ENCODE data around the gene SBNO2. TPM values are rescaled to one million over a fixed set of nuclear protein-coding genes. Genes with fewer than 3 reads are reported as not detected.
"Not testable (repeated sequence)": the region's sequence is repeated elsewhere in the genome, so short reads cannot be mapped to it uniquely, and the experiment has no call there.

The SBNO2 gene
- polyA plus RNA-seq, 3 donors = 14.9 to 23.6 (median 18.3) TPM

- no peak for DNase-seq (ENCODE audit: extremely low read depth in 1 of 11, low read depth in 9 of 11, low spot score in 4 of 11)
Observed at GRCh38 chr19:1115646-1116420, 58.2 kb downstream of the SBNO2 start.

GRCh38 chr19:1114728-1115127, 59.3 kb downstream of the SBNO2 start:
- DNase-seq (ENCODE audit: extremely low read depth in 1 of 11, low read depth in 9 of 11, low spot score in 4 of 11) = not testable (repeated sequence)

- no peak for DNase-seq (ENCODE audit: extremely low read depth in 1 of 11, low read depth in 9 of 11, low spot score in 4 of 11)
Observed at GRCh38 chr19:1113986-1114483, 60.0 kb downstream of the SBNO2 start.

GRCh38 chr19:1113030-1113985, 60.8 kb downstream of the SBNO2 start:
- DNase-seq (ENCODE audit: extremely low read depth in 1 of 11, low read depth in 9 of 11, low spot score in 4 of 11) = peak in 10 of 11 donors; percentile 81 to 92 (median 87)

GRCh38 chr19:1112268-1113029, 61.6 kb downstream of the SBNO2 start:
- no peak for DNase-seq (ENCODE audit: extremely low read depth in 1 of 11, low read depth in 9 of 11, low spot score in 4 of 11)

GRCh38 chr19:1111641-1112267, 62.3 kb downstream of the SBNO2 start:
- no peak for DNase-seq (ENCODE audit: extremely low read depth in 1 of 11, low read depth in 9 of 11, low spot score in 4 of 11)

- no peak for DNase-seq (ENCODE audit: extremely low read depth in 1 of 11, low read depth in 9 of 11, low spot score in 4 of 11)
Observed at GRCh38 chr19:1110809-1111640, 63.0 kb downstream of the SBNO2 start.

- no peak for DNase-seq (ENCODE audit: extremely low read depth in 1 of 11, low read depth in 9 of 11, low spot score in 4 of 11)
Observed at GRCh38 chr19:1109697-1110671, 64.1 kb downstream of the SBNO2 start.

GRCh38 chr19:1109032-1109551, 65.0 kb downstream of the SBNO2 start:
- DNase-seq (ENCODE audit: extremely low read depth in 1 of 11, low read depth in 9 of 11, low spot score in 4 of 11) = no peak

GRCh38 chr19:1108291-1109031, 65.6 kb downstream of the SBNO2 start:
- no peak for DNase-seq (ENCODE audit: extremely low read depth in 1 of 11, low read depth in 9 of 11, low spot score in 4 of 11)

GRCh38 chr19:1107661-1108261, 66.3 kb downstream of the SBNO2 start:
- DNase-seq (ENCODE audit: extremely low read depth in 1 of 11, low read depth in 9 of 11, low spot score in 4 of 11) = no peak

- no peak for DNase-seq (ENCODE audit: extremely low read depth in 1 of 11, low read depth in 9 of 11, low spot score in 4 of 11)
Observed at GRCh38 chr19:1106841-1107660, 67.0 kb downstream of the SBNO2 start.

- no peak for DNase-seq (ENCODE audit: extremely low read depth in 1 of 11, low read depth in 9 of 11, low spot score in 4 of 11)
Observed at GRCh38 chr19:1105873-1106840, 67.9 kb downstream of the SBNO2 start.

Measured in renal cortex interstitium (tissue), 11 donors.